ENCODE measurements around the gene PLEKHA1.

DNA sequence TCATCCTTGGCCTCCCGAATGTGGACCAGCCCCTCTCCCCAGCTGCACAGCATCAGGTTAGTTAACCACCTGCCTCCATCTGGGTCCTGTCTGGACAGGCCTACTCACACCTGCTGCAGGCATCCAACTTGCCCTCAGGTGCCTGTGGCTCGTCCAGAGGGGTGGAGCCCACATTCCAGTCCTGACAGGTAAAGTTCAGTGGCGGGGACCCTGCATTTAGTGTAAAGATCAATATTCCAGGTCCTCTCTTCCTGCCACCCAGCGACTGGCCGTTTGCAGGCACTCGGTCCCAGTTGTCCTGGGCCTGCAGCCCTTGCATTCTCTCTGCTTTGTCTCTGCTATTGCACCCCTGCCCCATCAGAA is 101.8 kb downstream of the PLEKHA1 start:
- no peak for TF ChIP-seq YY1 (IDR thresholded peaks at IDR 0.05; ENCODE audit: insufficient read depth, insufficient read length)
- no peak for TF ChIP-seq ZNF274 (IDR thresholded peaks at IDR 0.05; ENCODE audit: low read depth, low read length)

Measured in NT2/D1 (cell line).